ENCODE results near the gene LRRK1. TPM values are rescaled to one million over a fixed set of nuclear protein-coding genes. Genes with fewer than 3 reads are reported as not detected.

The LRRK1 gene
- total RNA-seq, 6 experiments from 2014 or later = 0.93 to 3.6 (median 2.5) TPM

DNA sequence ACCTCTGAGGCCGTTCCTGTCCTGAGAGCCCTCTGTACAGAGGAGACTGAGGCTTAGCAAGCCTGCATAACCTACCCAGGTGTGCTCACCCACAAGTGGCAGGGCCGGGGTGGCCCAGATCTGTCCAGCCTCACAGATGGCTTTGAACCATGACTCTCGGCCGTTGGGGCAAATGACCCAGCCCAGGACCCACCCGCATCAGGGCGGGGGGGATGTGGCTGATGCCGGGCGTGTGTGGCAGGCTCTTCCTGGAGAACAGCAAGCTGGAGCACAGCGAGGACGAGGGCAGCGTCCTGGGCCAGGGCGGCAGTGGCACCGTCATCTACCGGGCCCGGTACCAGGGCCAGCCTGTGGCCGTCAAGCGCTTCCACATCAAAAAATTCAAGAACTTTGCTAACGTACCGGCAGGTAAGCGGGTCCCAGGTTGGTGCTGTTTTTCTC lies 133.5 kb downstream of the LRRK1 start:
- H3K36me3 ChIP-seq = peaks cover 0 to 3% (median 0%) of the 10 kb centered on the region in 4 donors
- no peaks in the 10 kb centered on the region for H3K9me3 ChIP-seq
- TF ChIP-seq, protein P1, sequence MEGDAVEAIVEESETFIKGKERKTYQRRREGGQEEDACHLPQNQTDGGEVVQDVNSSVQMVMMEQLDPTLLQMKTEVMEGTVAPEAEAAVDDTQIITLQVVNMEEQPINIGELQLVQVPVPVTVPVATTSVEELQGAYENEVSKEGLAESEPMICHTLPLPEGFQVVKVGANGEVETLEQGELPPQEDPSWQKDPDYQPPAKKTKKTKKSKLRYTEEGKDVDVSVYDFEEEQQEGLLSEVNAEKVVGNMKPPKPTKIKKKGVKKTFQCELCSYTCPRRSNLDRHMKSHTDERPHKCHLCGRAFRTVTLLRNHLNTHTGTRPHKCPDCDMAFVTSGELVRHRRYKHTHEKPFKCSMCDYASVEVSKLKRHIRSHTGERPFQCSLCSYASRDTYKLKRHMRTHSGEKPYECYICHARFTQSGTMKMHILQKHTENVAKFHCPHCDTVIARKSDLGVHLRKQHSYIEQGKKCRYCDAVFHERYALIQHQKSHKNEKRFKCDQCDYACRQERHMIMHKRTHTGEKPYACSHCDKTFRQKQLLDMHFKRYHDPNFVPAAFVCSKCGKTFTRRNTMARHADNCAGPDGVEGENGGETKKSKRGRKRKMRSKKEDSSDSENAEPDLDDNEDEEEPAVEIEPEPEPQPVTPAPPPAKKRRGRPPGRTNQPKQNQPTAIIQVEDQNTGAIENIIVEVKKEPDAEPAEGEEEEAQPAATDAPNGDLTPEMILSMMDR (IDR thresholded peaks at IDR 0.05) = no peak
- no peak for TF ChIP-seq POLR2A (IDR thresholded peaks at IDR 0.05)
- DNase-seq = peak in 1 of 3 donors; percentile 32
- no peak overlapping the region for H3K27ac ChIP-seq
- no peaks in the 10 kb centered on the region for H3K27me3 ChIP-seq
- no peak overlapping the region for H3K4me3 ChIP-seq
- intact Hi-C loops (cut with DNase I) = no loop called here
- ATAC-seq = no peak
- no peaks in the 10 kb centered on the region for H3K4me1 ChIP-seq
- 90% methylated on average over 2 of the region's 20 CpGs for whole genome bisulfite sequencing (ENCODE audit: insufficient coverage, low coverage, low lambda C conversion rate, missing lambda C conversion rate)

DNA sequence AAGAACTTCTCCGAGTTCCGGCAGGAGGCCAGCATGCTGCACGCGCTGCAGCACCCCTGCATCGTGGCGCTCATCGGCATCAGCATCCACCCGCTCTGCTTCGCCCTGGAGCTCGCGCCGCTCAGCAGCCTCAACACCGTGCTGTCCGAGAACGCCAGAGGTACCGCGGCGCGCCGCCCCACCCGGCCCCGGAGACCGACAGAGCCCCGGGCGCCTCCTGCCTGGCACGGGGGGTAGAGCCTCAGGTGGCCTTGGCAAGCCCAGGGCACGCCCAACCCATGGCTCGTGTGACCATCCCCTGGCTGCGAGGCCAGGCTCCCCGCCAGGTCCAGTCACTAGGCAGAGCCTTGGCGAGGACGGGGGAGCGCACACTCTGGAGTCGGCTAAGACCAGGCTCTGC lies 134.1 kb downstream of the LRRK1 start:
- 93% methylated on average over 3 of the region's 34 CpGs for WGBS (ENCODE audit: insufficient coverage, low coverage, low lambda C conversion rate, missing lambda C conversion rate)
- no peaks in the 10 kb centered on the region for H3K4me1 ChIP-seq
- H3K27me3 ChIP-seq = no peaks in the 10 kb centered on the region
- H3K4me3 ChIP-seq = no peak overlapping the region
- ATAC-seq = peak in 1 of 4 donors; percentile 21
- TF ChIP-seq, protein P1 (IDR thresholded peaks at IDR 0.05) = no peak
- TF ChIP-seq POLR2A (IDR thresholded peaks at IDR 0.05) = no peak
- no peak overlapping the region for H3K27ac ChIP-seq
- intact Hi-C loops (cut with DNase I) = no loop called here
- no peaks in the 10 kb centered on the region for H3K9me3 ChIP-seq
- peak in 2 of 3 donors; percentile 33 to 42 for DNase-seq
- peaks cover 0 to 3% (median 0%) of the 10 kb centered on the region in 4 donors for H3K36me3 ChIP-seq

DNA sequence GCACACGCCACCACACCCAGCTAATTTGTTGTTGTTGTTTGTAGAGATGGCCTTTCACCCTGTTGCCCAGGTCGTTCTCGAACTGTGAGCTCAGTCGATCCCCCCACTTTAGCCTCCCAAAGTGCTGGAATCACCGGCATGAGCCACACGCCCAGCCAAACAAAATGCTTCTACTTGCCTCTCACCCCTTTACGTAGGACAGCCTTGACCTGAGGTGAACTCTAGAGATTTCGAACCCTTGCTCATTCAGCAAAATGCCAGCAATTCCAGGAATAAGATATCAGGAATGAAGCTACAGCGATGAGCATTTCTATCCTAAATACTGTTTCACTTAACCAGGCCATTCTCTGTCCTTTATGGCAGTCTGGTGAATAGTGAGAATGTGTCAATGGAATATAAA lies 135.0 kb downstream of the LRRK1 start:
- no peak overlapping the region for H3K27ac ChIP-seq

DNA sequence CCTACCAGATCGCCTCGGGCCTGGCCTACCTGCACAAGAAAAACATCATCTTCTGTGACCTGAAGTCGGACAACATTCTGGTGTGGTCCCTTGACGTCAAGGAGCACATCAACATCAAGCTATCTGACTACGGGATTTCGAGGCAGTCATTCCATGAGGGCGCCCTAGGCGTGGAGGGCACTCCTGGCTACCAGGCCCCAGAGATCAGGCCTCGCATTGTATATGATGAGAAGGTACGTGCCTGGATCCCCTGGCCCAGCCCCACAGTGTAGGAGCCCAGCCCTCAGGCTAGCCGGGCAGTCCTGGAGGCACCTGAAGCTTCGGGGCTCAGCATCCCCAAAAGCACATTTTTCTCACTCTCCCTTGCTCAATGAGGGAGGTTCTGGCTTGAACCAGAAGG lies 135.8 kb downstream of the LRRK1 start:
- H3K4me1 ChIP-seq = no peaks in the 10 kb centered on the region
- H3K9me3 ChIP-seq = no peaks in the 10 kb centered on the region
- no peak for ATAC-seq
- intact Hi-C loops (cut with DNase I) = no loop called here
- H3K4me3 ChIP-seq = no peak overlapping the region
- H3K27me3 ChIP-seq = no peaks in the 10 kb centered on the region
- no peak for TF ChIP-seq POLR2A (IDR thresholded peaks at IDR 0.05)
- TF ChIP-seq, protein P1 (IDR thresholded peaks at IDR 0.05) = no peak
- peaks cover 0 to 3% (median 0%) of the 10 kb centered on the region in 4 donors for H3K36me3 ChIP-seq
- no peak overlapping the region for H3K27ac ChIP-seq
- 66% methylated on average over 8 of the region's 12 CpGs for WGBS (ENCODE audit: insufficient coverage, low coverage, low lambda C conversion rate, missing lambda C conversion rate)
- no peak for DNase-seq

More for the DNA sequence above, 135.0 kb downstream of the LRRK1 start:
- intact Hi-C loops (cut with DNase I) = no loop called here
- H3K36me3 ChIP-seq = peaks cover 0 to 3% (median 0%) of the 10 kb centered on the region in 4 donors
- 79% methylated on average over 8 of the region's 9 CpGs for WGBS (ENCODE audit: insufficient coverage, low coverage, low lambda C conversion rate, missing lambda C conversion rate)
- ATAC-seq = no peak
- H3K4me1 ChIP-seq = no peaks in the 10 kb centered on the region
- TF ChIP-seq POLR2A (IDR thresholded peaks at IDR 0.05) = no peak
- TF ChIP-seq, protein P1 (IDR thresholded peaks at IDR 0.05) = no peak
- H3K27me3 ChIP-seq = no peaks in the 10 kb centered on the region
- DNase-seq = no peak
- no peak overlapping the region for H3K4me3 ChIP-seq
- no peaks in the 10 kb centered on the region for H3K9me3 ChIP-seq

DNA sequence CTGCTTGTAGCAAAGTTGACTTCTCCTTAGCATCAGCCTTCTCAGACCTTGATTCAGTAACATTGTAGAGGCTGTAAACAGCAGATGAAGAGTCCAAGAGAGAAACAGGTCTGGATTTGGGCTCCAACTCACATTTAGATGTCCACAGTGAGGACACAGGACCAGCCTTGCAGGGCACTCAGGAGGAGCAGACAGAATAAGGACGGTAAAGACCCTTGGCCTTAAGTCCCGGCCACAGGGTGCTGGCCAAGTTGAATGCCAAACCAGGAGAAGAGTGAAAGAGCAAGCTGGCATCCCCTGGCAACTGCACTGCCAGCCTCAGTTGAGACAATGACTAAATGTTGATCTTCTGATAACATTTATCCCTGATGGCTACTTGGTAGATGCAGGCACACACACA lies 136.3 kb downstream of the LRRK1 start:
- Histone ChIP-seq H3K4me3 (no peak overlapping the region), H3K27ac (no peak overlapping the region), H3K27me3 (no peaks in the 10 kb centered on the region), H3K4me1 (no peaks in the 10 kb centered on the region), H3K36me3 (peaks cover 0 to 3% (median 0%) of the 10 kb centered on the region in 4 donors), H3K9me3 (no peaks in the 10 kb centered on the region)
- ATAC-seq = no peak
- WGBS (ENCODE audit: insufficient coverage, low coverage, low lambda C conversion rate, missing lambda C conversion rate) = 100% methylated on average over 1 of the region's 2 CpGs
- intact Hi-C loops (cut with DNase I) = no loop called here
- TF ChIP-seq POLR2A (IDR thresholded peaks at IDR 0.05) = no peak
- DNase-seq = no peak
